ENCODE measurements around the gene POLD4. TPM values are rescaled to one million over a fixed set of nuclear protein-coding genes. Genes with fewer than 3 reads are reported as not detected.
A peak's percentile ranks its signal among the peaks of the same experiment; 100 is the strongest.

POLD4 gene
- total RNA-seq, 3 donors from 2014 or later, result 130 to 266 (median 201) TPM

DNA sequence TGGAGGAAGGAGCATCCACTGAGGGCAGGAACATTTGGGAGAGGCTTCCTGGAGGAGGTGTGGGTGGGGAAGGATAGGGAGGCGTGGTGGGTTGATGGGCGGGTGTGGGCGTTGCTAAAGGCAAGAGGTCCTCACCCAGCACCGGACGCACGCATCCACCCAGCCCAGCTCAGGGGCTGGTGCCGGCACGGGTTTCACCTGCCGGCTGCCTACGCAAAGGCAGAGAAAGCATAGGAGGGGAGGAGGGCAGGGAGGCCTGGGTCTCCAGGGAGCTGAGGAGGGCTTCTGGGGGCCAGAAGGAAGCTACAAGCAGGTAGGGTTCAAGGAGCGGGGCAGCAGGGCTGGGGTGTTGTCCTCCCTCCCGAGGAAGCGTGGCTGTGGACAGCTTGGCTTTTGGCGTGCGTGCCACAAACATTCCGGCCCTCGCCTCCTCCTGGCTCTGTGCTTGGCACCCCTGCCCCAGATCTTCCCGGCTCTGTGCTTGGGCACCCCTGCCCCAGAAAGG is 42.2 kb downstream of the POLD4 start:
- Histone ChIP-seq H3K4me1 (ENCODE audit: low read depth) (peaks cover 11% of the 10 kb centered on the region), H3K9me3 (no peaks in the 10 kb centered on the region), H3K36me3 (ENCODE audit: low read depth) (no peaks in the 10 kb centered on the region), H3K4me3 (no peak overlapping the region)
- DNase-seq (no peak), ATAC-seq (no peak)
- intact Hi-C loops (cut with DNase I, micrococcal nuclease), result no loop called here
- TF ChIP-seq, protein P1, sequence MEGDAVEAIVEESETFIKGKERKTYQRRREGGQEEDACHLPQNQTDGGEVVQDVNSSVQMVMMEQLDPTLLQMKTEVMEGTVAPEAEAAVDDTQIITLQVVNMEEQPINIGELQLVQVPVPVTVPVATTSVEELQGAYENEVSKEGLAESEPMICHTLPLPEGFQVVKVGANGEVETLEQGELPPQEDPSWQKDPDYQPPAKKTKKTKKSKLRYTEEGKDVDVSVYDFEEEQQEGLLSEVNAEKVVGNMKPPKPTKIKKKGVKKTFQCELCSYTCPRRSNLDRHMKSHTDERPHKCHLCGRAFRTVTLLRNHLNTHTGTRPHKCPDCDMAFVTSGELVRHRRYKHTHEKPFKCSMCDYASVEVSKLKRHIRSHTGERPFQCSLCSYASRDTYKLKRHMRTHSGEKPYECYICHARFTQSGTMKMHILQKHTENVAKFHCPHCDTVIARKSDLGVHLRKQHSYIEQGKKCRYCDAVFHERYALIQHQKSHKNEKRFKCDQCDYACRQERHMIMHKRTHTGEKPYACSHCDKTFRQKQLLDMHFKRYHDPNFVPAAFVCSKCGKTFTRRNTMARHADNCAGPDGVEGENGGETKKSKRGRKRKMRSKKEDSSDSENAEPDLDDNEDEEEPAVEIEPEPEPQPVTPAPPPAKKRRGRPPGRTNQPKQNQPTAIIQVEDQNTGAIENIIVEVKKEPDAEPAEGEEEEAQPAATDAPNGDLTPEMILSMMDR (IDR thresholded peaks at IDR 0.05), result no peak

DNA sequence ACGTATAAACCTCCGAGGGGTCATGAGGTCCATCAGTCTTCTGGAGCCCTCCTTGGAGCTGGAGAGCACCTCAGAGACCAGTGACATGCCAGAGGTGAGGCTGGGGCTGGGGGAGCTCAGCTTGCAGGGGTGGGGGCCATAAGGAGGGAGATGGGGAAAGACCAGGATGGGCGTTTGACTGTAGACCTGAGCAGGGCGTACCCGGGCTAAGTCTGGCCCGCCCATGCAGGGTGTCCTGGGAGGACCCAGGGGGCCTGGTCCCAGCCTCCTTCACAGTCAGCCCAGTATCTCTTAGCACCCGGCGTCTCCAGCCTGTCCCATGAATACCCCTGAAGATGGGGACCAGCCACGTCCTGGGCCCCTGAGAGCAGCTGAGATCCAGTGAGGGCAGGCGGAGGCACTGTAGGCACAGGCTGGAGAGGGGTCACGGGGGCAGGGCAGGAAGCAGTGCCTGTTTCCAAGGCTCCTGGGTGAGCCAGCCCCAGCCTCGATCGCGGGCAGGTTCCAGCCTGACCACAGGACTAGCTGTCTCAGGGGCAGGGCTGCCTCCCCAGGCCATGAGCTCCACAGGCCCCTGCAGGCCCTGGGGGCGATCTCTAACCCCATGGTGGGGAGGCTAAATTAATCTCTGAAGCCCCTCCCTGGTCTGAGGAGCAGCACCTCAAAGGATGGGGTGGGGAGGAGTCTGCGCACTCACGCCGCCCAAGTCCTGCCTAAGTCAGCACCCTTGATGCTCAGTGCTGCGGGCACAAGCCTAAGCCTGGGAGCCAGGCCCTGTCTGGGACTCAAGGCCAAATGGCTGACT is 42.9 kb downstream of the POLD4 start:
- TF ChIP-seq, protein P1 (IDR thresholded peaks at IDR 0.05), result no peak
- DNase-seq (no peak), ATAC-seq (no peak)
- Histone ChIP-seq H3K4me3 (no peak overlapping the region), H3K36me3 (ENCODE audit: low read depth) (no peaks in the 10 kb centered on the region), H3K9me3 (no peaks in the 10 kb centered on the region), H3K4me1 (ENCODE audit: low read depth) (peaks cover 11% of the 10 kb centered on the region)
- intact Hi-C loops (cut with DNase I, micrococcal nuclease), result no loop called here

DNA sequence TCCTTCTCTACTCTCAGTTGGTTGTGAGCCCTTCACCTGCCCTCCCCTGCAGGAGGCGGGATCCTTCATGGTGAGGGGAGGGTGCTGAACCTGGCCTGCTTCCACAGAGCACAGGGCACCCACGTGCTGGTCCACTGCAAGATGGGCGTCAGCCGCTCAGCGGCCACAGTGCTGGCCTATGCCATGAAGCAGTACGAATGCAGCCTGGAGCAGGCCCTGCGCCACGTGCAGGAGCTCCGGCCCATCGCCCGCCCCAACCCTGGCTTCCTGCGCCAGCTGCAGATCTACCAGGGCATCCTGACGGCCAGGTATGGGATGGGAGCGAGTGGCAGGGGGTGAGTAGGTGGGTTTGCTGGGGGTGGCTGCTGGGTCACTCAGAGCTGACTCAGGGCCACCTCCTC is 43.7 kb downstream of the POLD4 start:
- TF ChIP-seq, protein P1 (IDR thresholded peaks at IDR 0.05), result no peak
- H3K4me3 ChIP-seq, result no peak overlapping the region
- ATAC-seq, result no peak
- H3K9me3 ChIP-seq, result no peaks in the 10 kb centered on the region
- H3K36me3 ChIP-seq (ENCODE audit: low read depth), result no peaks in the 10 kb centered on the region
- H3K4me1 ChIP-seq (ENCODE audit: low read depth), result peaks cover 11% of the 10 kb centered on the region
- DNase-seq, result peak in 1 of 3 donors; percentile 52
- intact Hi-C loops (cut with DNase I, micrococcal nuclease), result no loop called here

DNA sequence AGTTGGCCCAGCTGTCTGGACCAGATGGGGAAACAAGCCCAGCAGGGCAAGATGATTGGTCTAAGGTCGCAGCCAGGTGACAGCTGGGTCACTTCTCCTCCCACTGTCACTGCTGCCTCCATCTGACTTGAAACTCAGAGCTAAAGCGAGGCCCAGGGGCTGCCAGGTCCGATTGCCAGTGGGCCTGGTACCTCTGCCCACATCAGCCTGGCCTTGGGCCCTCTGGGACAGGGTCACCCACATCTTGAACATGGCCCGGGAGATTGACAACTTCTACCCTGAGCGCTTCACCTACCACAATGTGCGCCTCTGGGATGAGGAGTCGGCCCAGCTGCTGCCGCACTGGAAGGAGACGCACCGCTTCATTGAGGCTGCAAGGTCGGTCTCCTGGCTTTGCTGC is 44.2 kb downstream of the POLD4 start:
- Histone ChIP-seq H3K4me1 (ENCODE audit: low read depth) (peaks cover 15% of the 10 kb centered on the region), H3K36me3 (ENCODE audit: low read depth) (no peaks in the 10 kb centered on the region), H3K4me3 (no peak overlapping the region), H3K9me3 (no peaks in the 10 kb centered on the region)
- ATAC-seq (no peak), DNase-seq (no peak)
- TF ChIP-seq, protein P1 (IDR thresholded peaks at IDR 0.05), result no peak
- intact Hi-C loops (cut with DNase I, micrococcal nuclease), result no loop called here

DNA sequence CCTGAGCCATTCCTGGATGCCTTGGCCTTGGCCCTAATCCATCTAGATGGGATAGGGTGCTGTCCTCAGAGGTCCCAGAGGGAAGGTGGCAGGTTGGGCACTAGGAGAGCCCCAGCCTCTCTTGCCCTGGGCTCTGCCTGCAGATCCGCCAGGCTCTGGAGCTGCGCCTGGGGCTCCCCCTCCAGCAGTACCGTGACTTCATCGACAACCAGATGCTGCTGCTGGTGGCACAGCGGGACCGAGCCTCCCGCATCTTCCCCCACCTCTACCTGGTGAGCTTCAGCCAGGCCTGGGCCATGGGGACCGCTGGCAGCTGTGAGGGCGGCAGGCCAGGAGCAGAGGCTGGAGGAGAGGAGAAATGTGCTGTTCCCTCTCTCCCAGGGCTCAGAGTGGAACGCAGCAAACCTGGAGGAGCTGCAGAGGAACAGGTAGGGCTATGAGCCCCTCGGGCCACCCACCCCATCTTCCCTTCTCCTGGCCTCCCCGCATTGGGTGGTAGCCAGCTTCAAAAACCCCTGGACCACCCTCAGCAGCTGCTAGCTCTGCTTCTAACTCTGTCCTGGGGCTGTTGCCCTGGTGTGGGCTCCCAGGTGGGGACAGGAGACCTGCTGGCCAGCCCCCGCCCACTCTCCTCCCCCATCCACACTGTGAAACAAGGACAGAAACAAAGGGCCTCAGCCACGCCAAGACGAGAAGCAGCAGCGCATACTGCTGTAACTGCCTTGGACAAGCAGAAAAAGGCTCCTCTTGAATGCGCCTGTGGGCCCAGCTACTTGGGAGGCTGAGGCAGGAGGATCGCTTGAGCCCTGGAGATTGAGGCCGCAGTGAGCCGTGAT is 45.1 kb downstream of the POLD4 start:
- DNase-seq, result no peak
- intact Hi-C loops (cut with DNase I, micrococcal nuclease), result no loop called here

More for the DNA sequence above, 45.1 kb downstream of the POLD4 start:
- no peak for ATAC-seq
- TF ChIP-seq, protein P1 (IDR thresholded peaks at IDR 0.05), result no peak
- H3K4me3 ChIP-seq, result no peak overlapping the region
- H3K4me1 ChIP-seq (ENCODE audit: low read depth), result peaks cover 10% of the 10 kb centered on the region
- no peaks in the 10 kb centered on the region for H3K9me3 ChIP-seq
- H3K36me3 ChIP-seq (ENCODE audit: low read depth), result no peaks in the 10 kb centered on the region
